ENCODE results near the gene C15orf62.

The C15orf62 gene, protein sequence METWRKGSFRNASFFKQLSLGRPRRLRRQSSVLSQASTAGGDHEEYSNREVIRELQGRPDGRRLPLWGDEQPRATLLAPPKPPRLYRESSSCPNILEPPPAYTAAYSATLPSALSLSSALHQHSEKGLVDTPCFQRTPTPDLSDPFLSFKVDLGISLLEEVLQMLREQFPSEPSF

DNA sequence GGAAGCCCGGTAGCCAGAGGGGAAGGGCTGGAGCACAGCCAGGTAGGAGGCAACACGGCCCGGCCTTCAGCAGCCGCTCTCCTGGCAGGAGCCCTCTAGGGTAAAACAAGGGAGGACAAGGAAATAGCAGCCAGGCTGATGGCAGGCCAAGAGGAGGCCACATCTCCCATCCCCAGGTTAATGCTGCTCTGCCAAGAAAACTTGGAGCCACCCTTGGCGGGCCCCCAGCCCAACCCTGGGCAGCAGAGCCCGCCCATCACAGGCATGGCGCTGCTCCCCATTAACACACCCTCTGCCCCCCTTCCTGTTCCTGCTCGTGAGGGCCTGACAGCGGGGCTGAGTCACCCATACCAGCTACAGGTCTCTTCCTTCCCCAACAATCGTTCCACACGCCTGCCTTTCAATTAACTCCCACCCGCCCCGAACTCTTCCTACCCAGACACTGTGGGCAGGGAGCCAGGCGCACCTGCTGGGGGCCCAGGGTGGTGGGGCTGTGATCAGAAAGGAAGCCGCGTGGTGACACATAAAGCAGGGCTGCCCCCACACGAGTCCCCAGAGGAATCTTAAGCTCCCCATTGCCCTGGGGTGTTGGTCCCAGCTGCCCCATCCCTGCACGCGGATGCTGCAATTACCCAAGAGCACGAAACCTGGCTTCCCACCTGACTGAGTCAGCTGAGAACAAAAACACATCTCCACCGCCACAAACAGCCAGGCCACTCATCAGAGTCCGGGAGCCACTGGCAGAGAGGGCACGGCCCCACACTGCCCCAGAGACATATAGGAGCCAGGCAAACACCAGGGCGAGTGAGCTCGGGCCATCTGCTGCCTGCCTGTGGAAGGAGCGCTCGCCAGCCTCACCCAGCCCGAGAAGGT, at the start of gene C15orf62:
C15orf62 (plus strand) TSS at position 707 of the 873 bp plus-strand sequence. CDS start 516 bp downstream, outside the sequence.
- peak; percentile 57 for DNase-seq (ENCODE audit: low read depth)

DNA sequence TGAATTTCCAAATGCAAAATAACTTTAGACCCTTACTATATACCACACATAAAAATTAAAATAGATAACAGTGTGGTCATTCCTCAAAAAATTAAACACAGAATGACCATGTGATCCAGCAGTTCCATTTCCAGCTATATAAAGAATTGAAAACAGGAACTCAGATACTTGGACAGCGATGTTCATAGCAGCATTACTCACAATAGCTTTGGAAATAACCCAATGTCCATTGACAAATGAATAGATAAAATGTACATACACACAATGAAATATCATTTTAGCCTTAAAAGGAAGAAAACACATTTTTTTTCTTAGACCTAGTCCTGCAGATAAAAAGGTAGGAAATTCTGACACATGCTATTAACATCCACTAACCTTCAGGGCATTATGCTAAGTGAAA, 48.1 kb upstream of the C15orf62 start:
- DNase-seq (ENCODE audit: low read depth), result no peak

DNA sequence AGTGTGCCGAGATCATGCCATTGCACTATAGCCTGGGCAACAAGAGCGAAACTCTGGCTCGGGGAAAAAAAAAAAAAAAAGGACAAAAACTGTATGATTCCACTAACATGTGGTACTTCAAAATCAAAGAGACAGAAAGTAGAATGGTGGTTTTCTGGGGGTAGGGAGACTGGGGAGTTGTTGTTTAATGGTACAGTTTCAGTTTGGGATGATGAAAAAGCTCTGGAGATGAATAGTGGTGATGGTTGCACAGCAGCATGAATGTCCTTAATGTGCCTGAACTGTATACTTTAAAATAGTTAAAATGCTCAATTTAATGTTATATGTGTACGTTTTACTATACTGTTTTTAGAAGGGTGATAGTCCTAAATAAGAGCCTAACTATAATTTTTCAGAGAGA, 47.4 kb upstream of the C15orf62 start:
- no peak for DNase-seq (ENCODE audit: low read depth)

DNA sequence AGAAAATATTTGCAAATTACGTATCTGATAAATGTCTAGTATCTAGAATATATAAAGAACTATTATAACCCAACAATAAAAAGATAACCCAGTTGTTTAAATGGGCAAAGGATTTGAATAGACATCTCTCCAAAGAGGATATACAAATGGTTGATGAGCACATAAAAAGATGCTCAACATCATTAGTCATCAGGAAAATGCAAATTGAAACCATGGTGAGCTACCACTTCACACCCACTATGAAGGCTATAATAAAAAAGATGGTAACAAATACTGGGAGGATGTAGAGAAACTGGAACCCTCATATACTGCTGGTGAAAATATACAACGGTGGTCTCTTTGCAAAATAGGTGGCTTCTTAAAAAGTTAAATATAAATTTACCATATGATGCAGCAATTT, 46.8 kb upstream of the C15orf62 start:
- DNase-seq (ENCODE audit: low read depth), result peak; percentile 55

DNA sequence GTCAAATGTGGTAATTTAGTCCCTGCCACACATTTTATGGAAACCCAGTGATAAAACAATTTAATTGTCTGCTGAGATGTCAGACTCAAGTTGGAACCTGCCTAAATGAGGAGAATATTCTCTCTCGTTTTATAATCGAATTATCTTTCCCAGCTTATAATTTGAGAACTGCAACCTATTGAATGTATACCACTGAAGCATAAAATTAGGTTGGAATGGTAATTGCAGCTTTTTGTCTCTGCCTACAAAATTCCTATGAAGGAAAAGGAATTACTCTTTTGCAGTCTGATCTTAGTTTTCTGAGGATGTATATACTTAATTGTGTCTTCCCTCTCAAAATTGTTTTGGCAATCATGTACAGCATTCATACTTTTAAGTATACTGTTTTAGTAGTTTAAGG, 45.9 kb upstream of the C15orf62 start:
- DNase-seq (ENCODE audit: low read depth), result no peak

DNA sequence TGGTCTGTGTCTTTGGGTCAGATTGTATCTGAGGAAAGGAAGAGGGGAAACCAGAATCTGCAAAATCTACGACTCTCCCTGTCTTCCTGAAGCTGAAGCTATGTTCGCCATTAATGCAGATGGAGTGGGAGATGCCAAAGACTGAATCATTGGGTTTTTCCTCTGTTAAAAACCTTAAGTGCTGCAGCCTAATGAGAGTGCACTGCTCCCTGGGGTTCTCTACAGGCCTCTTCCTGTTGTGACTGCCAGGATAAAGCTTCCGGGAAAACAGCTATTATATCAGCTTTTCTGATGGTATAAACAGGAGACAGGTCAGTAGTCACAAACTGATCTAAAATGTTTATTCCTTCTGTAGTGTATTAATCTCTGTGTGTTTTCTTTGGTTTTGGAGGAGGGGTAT, 38.7 kb upstream of the C15orf62 start:
- DNase-seq (ENCODE audit: low read depth), result no peak

DNA sequence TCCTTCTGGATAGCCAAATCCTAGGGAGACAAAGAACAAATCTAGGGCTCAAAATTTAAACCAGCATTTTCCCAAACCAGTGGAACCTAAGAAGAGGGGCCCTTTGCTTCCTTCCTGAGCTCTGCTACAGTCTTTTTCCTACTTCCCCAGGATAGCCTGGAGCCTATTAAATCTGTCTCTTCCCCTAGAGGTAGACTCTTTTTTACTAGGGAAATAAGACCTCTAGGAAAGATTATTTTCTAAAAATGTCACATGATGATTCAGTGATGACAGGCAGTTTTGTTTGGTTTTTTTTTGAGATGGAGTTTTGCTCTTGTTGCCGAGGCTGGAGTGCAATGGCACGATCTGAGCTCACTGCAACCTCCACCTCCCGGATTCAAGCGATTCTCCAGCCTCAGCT, 33.2 kb upstream of the C15orf62 start:
- DNase-seq (ENCODE audit: low read depth), result no peak

DNA sequence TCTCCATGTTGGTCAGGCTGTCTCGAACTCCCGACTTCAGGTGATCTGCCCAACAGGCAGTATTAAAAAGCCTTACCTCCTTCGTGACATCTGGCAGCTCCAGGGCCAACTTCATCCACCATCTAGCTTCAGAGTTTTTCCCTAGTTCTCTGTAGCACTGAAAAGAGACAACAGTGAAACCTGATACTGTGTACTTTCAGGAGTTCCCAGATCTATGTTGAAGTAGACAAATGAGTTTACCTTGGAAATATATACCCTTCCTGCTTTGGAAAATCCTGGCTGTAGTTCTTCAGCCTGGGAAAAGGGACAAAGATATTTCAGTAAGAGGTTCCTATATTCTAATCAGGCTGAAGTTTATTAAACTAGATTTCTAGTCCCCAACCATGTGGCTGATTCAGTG, 32.7 kb upstream of the C15orf62 start:
- DNase-seq (ENCODE audit: low read depth), result no peak

DNA sequence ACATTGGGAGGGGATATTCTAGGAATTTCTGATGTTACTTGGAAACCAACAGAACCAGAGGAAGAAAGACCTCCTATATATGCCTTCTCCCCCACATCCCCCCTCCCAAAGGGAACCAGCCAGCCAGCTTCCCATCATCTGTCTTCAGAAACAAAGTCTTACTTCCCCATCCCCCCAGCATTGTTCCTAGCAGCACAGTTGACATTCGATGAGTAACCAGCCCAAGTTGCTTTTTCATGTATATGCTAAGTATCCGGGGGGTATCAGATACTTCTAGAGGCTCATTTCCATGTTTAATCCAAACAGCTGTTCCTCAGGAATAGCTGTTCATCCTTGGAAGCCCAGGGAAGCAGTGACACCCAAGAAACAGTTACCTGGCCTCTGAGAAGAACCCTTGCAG, 30.7 kb upstream of the C15orf62 start:
- DNase-seq (ENCODE audit: low read depth), result no peak

DNA sequence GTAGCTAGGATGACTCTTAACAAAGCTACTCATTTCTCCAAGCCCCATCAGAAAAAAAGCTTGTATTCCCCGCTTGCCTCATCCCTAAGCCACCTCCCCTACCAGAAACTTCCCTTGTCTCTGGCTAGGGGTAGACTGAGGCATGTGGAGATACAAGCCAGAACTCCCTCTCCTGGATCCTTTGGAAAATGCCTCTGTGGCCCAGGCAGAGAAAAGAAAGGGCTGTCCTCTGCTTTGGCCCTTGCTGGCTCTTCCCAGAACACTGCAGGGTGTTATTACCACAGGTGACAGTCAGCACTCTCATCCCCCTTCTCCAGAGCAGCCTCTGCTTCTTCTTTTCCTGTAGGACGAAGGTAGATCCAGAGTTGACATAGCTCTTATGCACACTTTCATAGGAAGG, 29.9 kb upstream of the C15orf62 start:
- DNase-seq (ENCODE audit: low read depth), result no peak

DNA sequence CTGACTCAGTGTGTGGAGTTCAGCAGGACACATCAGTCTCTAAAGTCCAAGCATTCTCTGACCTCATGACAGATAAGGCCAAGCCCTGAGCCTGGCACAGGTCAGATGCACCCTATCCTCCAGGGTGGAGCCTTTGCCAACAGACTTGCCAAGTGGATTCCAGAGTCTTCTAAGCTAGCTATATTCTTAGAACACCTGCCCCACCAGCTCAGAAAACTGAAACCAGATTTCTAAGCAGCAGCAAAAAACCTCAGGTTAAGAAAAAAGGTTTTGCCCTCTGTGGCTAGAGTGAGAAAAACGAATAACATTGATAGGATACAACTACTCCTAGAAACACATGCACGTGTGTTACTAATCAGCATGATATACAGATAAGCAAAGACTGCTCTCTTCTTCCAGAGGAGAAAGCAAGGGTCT, 26.3 kb upstream of the C15orf62 start:
- no peak for DNase-seq (ENCODE audit: low read depth)

DNA sequence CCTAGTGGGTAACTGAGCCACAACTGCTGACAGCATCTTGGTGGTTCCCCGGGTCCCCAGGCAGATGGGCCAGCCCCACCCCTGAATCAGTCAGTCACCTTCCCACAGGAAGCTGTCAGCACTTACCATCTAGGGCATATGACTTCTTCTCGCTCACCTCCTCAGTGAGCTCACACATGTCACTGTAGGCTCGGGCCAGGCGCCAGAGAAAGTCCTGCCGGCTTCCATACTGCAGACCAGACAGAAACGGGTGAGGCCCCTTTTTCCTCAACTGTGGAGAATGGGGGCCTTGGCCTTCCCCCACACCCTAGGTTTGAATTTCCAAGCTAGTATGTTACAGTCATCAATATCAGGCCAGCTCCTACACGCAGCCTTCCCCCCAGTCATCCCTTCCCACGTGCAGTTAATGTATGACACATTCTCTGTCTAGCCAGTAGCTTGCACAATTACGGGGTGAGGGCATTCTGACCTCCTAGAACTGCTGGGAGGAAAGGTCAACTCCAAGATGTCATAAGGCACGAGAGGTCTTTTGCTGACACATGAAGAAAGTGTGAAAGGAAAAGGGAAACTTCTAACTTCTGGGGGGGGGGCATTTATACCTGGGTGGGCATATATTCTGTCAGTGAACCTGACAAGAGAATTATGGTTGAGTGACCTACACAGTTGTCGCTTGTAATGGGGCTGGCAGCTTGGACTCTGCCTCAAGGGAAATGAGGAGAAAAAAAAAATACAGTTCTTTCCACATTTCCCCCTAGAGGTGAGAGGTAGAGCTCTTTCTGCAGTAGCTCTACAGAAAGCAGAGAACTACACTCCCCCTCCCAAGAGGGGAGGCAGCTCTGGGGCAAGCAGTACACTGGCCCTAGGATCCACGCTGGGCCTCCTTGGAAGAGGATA, 25.6 kb upstream of the C15orf62 start:
- peak; percentile 73 for DNase-seq (ENCODE audit: low read depth)

DNA sequence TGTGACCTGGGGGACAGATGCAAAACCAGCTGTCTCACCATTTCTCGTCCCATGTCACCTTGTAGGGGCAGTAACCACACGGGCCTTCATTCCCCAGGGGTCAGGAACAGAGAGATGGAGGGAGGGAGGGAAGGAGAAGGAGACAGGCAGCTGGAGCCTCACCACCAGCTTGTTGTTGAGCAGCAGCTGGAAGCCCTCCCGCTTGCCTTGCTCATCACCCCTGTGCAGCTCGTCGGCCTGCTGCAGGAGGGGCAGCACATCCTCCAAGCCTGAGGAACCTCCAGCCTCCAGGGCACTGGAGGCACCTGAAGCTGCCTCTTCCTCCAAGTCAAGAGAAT, 25.0 kb upstream of the C15orf62 start:
- DNase-seq (ENCODE audit: low read depth), result no peak

DNA sequence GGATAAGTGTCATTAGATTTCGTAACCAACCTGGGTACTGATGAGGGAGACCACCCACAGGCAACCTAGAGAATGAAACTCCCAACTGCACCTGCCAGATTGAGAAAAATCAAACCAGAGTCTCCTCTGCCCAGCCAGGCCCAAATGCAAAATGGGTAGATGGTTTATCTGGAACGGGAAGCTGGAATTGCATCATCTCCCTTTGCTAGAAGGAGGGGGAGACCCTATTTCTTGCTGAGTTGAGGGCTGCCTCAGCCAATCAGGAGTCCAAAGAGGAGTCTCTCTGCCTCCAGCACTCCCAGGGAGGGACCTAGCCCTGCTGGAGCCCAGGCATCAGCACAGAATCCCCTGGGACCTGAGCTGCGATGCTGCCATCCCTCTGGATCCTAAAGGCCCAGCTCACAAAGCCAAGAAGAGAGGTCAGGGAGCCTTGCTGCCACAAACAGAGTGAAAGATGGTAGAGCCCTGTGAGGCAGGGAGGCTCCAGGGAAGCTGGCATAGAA, 22.8 kb upstream of the C15orf62 start:
- peak; percentile 62 for DNase-seq (ENCODE audit: low read depth)

DNA sequence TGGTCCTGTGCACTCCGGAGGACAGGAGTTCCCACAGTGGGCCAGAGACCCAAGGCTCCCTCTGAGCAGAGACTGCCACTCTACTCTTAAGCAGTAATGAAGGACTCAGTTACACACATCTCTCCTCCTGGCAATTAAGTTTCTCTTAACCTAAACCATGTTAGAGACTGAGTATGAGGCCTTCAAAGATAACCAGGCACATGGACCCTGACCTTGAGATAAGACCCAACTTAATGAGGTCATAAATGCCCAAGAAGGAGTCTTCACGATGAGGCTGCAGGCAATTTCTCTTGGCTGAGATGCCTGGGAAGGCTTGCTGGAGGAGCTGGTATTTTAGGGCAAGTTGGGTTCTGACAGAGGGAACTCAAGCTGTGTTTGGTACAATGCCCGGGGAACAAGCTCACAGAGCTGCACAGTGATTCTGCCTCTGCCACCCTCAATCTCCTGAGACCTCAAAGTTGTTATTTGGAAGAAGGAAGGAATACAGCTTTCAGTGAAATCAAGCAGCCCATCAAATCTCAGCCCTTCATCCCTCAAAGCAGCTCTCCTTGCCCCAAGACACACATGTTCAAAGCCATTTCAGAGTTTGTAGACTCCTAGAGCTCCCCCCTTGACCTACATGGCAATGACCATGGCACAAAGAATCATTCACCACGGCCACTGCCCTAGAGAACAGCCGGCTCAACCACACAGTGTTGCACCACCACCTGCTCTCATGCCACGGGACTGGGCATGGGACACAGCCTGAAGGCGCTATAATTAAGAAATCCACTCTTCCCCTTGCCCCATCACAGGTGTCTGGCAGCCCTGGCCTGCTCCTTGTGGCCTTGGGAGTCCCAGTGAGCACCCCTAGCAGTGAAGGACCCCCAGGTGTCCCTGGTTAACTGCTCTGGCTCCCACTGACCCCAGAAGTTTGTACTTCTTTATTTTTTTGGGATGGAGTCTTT, 21.8 kb upstream of the C15orf62 start:
- no peak for DNase-seq (ENCODE audit: low read depth)

DNA sequence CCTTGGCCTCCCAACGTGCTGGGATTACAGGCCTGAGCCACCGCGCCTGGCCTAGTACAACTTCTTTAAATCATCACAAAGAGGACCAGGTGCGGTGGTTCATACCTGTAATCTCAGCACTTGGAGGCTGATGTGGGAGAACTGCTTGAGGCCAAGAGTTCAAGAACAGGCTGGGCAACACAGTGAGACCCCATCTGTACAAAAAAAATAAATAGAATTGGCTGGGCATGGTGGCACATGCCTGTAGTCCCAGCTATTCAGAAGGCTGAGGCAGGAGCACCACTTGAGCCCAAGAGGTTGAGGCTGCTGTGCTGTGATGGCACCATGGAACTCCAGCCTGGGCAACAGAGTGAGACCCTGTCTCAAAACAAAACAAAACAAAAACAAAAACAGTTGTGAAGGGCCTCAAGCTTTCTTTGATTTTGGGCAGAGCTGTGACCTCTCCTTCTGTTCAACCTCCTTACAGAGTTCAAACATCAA, 20.6 kb upstream of the C15orf62 start:
- DNase-seq (ENCODE audit: low read depth), result no peak

DNA sequence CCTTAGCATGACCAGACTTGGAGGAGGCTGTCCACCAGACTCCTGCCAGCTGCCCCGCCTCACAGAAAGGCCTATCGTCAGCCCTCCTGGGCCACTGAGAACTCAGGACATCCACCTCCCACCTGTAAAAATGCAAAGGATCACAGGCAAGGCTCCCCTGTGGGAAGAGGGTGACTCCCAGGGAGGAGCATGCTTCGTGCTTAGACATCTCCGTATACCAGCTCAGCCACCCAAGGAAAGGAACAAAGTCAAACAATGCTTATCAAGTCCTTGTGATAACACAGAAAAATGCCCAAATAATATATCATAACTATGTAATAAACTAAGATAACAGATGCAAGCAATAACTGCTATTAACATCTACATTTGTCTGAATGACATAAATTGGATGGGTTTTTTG, 18.9 kb upstream of the C15orf62 start:
- no peak for DNase-seq (ENCODE audit: low read depth)

DNA sequence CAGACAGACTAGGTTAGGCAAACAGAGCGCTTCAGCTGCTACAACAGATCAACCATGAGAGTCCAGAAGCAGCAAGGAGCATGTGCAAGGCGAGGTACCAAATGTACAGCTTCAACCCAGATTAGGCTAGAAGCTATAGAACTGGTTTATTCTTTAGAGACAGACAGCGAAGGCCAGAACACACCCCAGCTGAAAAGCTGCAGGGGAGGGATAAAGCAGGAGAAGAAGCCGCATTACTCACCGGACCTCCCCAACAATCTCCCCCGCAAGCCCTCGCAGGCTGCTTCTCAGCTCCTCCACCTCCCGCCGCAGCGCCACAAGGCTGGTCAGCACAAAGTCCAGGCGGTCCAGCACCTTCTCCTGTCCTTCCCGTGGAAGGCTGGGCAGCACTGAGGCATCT, 18.0 kb upstream of the C15orf62 start:
- DNase-seq (ENCODE audit: low read depth), result no peak

DNA sequence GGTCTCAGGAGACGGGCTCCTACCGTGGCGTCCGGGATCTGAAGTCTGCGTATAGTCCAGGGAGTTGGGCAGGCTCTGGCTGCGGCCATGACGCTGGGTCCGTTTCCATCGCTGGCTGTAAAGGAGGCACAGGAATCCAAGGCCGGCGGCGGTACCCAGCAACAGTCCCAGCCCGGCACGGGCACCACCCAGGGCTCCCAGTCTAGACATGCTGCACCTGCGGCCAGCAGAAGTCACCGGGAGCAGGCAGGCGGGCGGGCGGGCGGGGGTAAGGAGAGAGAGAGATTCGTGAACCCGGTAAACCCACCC, 15.3 kb upstream of the C15orf62 start:
- DNase-seq (ENCODE audit: low read depth), result peak; percentile 43

DNA sequence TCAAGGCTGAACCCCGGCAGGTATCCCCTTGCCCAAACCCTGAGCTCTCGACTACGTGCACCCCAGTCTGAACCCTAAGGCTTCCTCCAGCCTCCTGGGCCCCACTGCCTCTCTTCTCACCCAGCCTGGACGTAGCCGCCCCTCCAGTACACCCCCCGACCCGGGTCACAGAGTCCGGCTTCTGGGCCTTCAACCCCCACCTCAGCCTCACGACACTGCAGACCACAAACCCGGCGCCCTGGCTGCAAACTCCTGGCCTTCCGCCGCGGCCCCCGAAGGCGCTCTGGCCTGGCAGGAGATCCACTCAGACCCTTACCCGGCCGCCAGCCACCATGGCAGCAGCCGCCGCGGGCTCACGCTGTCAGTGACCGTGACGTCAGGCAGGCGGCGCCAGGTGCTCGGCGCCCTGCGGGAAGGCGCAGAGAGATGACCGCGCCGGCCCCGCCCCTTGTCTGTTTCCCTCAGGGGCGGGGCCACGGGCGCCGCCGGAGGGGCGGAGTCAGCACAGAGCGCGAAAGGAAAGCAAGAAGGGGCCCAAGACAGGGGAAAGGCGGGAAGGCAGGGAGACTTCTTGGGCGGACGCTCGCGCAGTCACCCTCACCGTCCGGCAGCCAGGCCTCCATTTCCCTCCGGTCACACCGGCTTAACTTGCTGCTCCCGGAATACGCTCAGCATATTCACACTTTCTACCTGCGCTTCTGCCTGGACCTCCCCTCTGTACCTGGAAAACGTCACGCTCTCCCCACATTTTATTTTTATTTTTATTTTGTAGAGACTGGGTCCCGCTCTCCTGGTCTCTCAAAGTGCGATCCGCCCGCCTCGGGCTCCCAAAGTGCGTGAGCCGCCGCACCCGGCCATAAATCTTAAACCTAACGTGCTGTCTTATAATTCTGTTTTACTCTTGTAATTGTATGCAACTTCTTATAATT, 14.6 kb upstream of the C15orf62 start, which contains the start of gene RMDN3:
RMDN3 (minus strand) TSS at position 372 of the 929 bp plus-strand sequence. CDS start 471 bp downstream, outside the sequence.
- peak; percentile 91 for DNase-seq (ENCODE audit: low read depth)

Measured in EH (cell line).